Activated T-helper 17 cell treated with anti-CD3 and anti-CD28 coated beads, Interleukin-2, amount 50 U/mL, for 72 hours (primary cell): ENCODE data around the gene KIF3A. TPM values are rescaled to one million over a fixed set of nuclear protein-coding genes. Genes with fewer than 3 reads are reported as not detected.

ENCODE experiments used
- ATAC-seq: fragments of 150-1000 bp; cut with Tn5 transposase; replicated peaks from 2 replicates; pipeline ENCODE4 v1.10.0; 2021; ENCODE audit warnings: mild to moderate bottlenecking, moderate library complexity
- H3K27ac Mint-ChIP-seq: one replicate; pipeline ENCODE4 v1.8.0; 2022; ENCODE audit warnings: mixed read lengths
- H3K27me3 Mint-ChIP-seq: one replicate; pipeline ENCODE4 v1.8.0; 2022; ENCODE audit warnings: mixed read lengths
- H3K36me3 Mint-ChIP-seq: one replicate; pipeline ENCODE4 v1.8.0; 2022; ENCODE audit warnings: low read depth, mild to moderate bottlenecking, mixed read lengths
- H3K4me1 Mint-ChIP-seq: one replicate; pipeline ENCODE4 v1.8.0; 2022; ENCODE audit warnings: mixed read lengths
- H3K4me3 Mint-ChIP-seq: one replicate; pipeline ENCODE4 v1.8.0; 2022; ENCODE audit warnings: mild to moderate bottlenecking, mixed read lengths
- H3K9me3 Mint-ChIP-seq: one replicate; pipeline ENCODE4 v1.8.0; 2022; ENCODE audit warnings: mixed read lengths
- total RNA-seq, 2 donors: library from RNA; stranded (reverse); gene quantifications; one replicate each; pipeline ENCODE4 v1.2.3, GENCODE V29; 2022

Gene KIF3A
- total RNA-seq, result 10 to 100 TPM in 1 of 2 donors, 1 to 10 TPM in 1; 8.3 to 13.9 TPM

DNA sequence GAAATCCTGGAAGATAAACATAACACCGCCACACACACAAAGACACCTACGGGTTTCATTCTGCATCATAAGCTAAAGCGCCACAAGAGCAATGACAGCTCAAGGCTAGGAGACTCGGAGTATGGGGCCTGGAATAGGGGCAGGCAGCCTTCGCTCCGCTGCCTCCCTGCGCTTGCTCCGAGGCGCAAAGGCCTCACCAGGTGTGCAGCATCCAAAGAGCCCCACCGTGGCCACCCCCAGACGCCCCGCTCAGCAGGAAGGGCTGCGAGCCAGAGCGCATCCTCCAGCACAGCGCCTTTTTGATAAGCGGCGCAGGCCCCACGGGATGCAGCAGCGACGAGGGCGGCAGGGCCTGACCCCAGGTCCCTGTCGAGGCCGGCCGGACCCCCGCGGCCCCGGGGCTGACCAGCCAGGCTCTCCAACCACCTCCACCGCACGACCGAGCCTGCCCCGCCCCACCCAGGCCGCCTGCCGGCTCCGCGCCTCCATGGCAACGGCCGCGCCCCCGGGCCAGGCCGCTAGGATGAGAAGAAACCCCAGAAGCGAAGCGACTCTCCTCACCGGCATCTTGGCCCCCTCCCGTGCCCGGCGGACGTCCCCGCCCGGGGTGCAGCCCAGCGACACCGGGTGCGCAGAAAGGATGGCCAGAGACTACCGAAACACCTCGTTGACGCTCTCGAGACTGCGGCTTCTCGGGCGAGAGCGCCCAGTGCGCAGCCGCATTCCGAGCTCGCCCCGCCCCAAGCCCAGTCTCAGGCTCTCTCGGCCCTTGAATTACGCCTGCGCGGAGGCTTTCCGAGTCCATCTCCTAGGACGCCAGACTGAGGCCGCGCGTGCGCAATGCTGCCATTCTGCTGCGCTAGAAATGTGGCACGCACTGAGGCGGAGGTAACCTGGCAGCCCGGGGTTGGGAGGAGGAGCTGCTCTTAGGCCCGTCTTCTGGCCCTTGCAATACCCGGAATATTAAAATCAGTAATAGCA, at the start of gene KIF3A:
TSS of gene KIF3A (minus strand) at position 694 of the 981 bp plus-strand sequence. CDS start at position 567, 127 bp downstream.
- Mint-ChIP-seq H3K27ac (peak within 1 kb of the TSS; percentile 94), H3K4me3 (peak within 1 kb of the TSS; percentile 87), H3K36me3 (peaks cover 19% of the 10 kb centered on the region), H3K27me3 (no peaks in the 10 kb centered on the region), H3K4me1 (peaks cover 23% of the 10 kb centered on the region), H3K9me3 (no peaks in the 10 kb centered on the region)
- peak; percentile 95 for ATAC-seq

DNA sequence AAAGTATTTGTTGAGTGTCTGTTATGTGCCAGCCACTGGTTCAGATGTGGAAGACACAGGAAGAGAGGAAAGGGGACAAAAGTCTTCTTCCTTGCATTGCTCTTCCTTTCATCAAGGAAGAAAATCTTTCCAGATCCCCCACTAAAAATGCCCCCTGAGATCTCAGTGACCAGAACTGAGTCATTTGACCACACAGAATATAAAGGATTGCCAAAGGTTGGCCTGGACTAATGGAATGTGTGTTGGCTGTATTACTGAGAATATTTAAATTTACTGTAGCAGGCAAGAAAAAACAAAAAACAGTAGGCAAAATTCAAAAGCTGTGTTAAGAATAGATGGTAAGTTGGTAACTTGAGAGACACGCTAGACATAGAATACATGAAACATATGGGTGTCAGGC, 49.7 kb upstream of the KIF3A start:
- H3K27me3 Mint-ChIP-seq, result peaks cover 11% of the 10 kb centered on the region

DNA sequence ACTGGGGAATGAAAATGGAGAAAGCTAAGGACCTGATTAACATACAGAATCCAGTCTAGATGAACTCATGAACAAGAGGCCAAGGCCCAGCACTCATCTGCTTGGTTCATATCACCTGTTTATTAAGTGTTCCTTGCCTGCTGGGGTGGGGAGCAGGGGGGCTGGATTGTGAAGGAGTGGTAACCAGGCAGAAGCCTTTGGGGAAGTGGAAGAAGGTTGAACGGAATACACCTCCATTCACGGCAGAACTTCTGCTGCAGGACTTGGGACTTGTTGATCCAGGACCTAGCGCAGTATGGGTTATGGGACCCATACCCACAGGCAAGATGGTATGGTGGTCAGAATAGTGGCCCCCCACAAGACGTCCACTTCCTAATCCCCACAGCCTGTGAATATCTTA, 48.5 kb upstream of the KIF3A start:
- Mint-ChIP-seq H3K9me3 (no peaks in the 10 kb centered on the region), H3K27me3 (peaks cover 16% of the 10 kb centered on the region), H3K4me1 (no peaks in the 10 kb centered on the region), H3K36me3 (no peaks in the 10 kb centered on the region), H3K27ac (no peak overlapping the region), H3K4me3 (no peak overlapping the region)
- no peak for ATAC-seq

More for the DNA sequence above, 49.7 kb upstream of the KIF3A start:
- no peak for ATAC-seq
- no peak overlapping the region for H3K4me3 Mint-ChIP-seq
- no peaks in the 10 kb centered on the region for H3K36me3 Mint-ChIP-seq
- no peaks in the 10 kb centered on the region for H3K9me3 Mint-ChIP-seq
- H3K27ac Mint-ChIP-seq, result no peak overlapping the region
- H3K4me1 Mint-ChIP-seq, result no peaks in the 10 kb centered on the region

DNA sequence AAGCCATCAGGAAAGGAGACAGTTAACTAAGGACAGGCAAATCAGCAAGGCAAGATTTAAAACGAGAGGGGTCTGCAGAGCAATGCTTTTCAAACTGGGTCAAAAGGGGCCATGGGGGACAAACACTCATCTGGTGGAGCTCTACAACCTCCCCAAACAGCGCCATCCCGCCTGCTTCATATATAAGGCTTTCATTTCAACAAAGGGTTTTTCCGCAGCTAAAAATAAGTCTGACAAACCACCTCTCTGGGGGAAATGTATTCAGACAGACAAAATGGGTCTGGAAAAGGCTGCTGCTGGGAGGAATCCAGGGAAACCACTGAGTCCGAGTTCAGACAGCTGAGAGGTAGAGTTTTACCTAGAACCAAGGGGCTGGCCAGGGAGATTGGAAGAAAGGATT, 48.0 kb upstream of the KIF3A start:
- Mint-ChIP-seq H3K27me3 (peaks cover 16% of the 10 kb centered on the region), H3K27ac (no peak overlapping the region), H3K9me3 (no peaks in the 10 kb centered on the region), H3K4me3 (no peak overlapping the region), H3K36me3 (no peaks in the 10 kb centered on the region), H3K4me1 (no peaks in the 10 kb centered on the region)
- ATAC-seq, result no peak

DNA sequence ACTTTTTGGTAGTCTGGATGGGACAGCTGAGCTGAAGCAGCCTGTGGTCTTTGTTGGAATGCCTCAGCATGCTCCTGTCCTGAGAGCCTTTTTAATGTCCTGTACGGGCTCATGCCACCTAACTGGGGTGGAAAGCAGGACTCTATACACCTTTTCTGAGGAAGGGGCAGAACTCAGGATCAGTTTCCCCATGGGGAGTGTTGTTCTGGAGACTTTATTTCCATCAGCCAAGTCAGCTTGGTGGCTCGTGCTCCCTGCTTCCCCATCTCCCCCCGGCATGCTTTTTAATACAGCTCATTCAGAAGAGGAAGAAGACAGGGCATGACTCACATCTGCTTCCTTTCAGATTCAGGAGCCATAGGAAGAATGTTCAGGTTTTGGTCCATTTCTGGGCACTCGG, 44.8 kb upstream of the KIF3A start:
- H3K36me3 Mint-ChIP-seq, result no peaks in the 10 kb centered on the region
- no peak for ATAC-seq
- H3K4me3 Mint-ChIP-seq, result no peak overlapping the region
- peaks cover 27% of the 10 kb centered on the region for H3K27me3 Mint-ChIP-seq
- H3K9me3 Mint-ChIP-seq, result no peaks in the 10 kb centered on the region
- no peaks in the 10 kb centered on the region for H3K4me1 Mint-ChIP-seq
- no peak overlapping the region for H3K27ac Mint-ChIP-seq

DNA sequence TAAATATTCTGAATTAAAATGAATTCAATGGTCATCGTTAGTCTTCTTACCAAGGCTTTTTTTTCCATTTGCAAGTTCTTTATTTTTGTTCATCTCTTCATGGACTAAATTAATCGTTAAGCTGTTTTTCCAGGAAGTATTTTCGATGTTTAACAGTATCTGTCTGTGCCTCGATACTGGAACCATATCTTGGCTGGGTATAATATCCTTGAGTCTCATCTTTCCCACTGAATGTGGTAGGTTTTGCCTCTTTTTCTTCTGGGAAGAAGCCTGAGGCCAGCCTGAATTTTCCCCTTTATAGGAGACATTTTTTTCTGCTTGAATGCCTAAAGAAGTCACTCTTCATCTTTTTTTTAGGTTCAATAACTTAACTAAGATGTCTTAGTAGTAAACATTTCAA, 43.7 kb upstream of the KIF3A start:
- H3K4me1 Mint-ChIP-seq, result no peaks in the 10 kb centered on the region
- H3K27me3 Mint-ChIP-seq, result peaks cover 25% of the 10 kb centered on the region
- H3K27ac Mint-ChIP-seq, result no peak overlapping the region
- ATAC-seq, result no peak
- no peak overlapping the region for H3K4me3 Mint-ChIP-seq
- H3K9me3 Mint-ChIP-seq, result no peaks in the 10 kb centered on the region
- H3K36me3 Mint-ChIP-seq, result no peaks in the 10 kb centered on the region

DNA sequence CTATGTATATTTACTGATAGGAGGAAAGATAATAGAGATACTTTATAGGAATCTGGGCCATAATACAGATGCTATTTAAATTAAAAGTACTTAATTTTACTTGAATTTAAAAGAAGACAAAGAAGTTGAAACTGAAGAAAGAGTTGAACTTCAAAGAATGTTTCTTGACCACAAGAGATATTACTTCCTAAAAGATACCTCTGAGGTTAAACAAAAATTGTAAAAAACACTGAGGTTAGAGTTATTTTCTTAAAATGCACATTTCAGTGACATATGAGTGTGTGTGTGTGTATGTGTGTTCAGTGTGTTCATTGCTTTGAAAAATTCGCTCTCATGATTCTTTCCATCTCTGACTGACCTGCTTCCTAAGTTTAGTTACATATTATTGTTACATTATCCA, 43.2 kb upstream of the KIF3A start:
- Mint-ChIP-seq H3K27me3 (peaks cover 21% of the 10 kb centered on the region), H3K27ac (no peak overlapping the region), H3K4me3 (no peak overlapping the region), H3K36me3 (no peaks in the 10 kb centered on the region), H3K9me3 (no peaks in the 10 kb centered on the region), H3K4me1 (peaks cover under 1% of the 10 kb centered on the region)
- no peak for ATAC-seq

DNA sequence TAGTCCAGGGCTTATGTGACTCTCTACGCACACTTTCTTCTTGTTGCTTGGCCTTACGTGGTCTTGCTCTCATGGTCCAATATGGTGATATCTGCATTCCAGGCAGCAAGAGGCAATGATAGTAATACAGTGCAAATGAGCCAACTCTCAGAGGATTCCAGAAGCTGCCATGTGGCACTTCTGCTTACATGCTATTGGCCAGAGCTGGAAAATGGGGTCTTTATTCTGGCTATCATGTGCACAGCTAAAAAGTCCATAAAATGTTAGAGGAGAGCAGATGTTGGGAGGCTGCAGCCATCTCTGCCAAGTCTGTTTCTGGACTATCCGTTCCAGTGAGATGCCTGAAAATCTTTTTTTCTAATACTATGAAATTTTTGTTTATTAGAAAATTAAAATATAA, 42.6 kb upstream of the KIF3A start:
- H3K4me1 Mint-ChIP-seq, result peaks cover 6% of the 10 kb centered on the region
- no peaks in the 10 kb centered on the region for H3K9me3 Mint-ChIP-seq
- H3K36me3 Mint-ChIP-seq, result no peaks in the 10 kb centered on the region
- ATAC-seq, result no peak
- H3K27me3 Mint-ChIP-seq, result peaks cover 17% of the 10 kb centered on the region
- H3K27ac Mint-ChIP-seq, result no peak overlapping the region
- H3K4me3 Mint-ChIP-seq, result no peak overlapping the region

DNA sequence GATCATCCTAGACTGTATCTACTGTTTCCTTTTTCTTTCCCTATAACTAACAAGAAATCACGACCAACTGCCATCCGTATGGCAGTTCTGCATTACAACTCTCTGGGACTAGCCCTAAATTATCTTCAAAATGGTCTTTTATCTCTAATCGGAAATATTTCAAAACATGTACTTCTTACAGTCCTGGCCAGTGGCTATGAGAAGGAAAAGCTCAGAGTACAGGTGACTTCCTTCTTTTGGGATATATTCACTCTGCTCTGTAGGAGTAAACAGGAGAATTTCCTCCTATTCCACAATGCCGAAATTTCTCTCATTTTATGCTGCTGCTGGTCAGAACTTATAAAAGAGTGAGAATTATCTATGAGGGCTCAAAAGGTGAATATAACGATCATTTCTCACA, 41.5 kb upstream of the KIF3A start:
- H3K9me3 Mint-ChIP-seq, result no peaks in the 10 kb centered on the region
- H3K27me3 Mint-ChIP-seq, result peaks cover 16% of the 10 kb centered on the region
- H3K4me3 Mint-ChIP-seq, result peak overlapping the region; percentile 53
- no peaks in the 10 kb centered on the region for H3K36me3 Mint-ChIP-seq
- H3K4me1 Mint-ChIP-seq, result peaks cover 6% of the 10 kb centered on the region
- no peak for ATAC-seq
- H3K27ac Mint-ChIP-seq, result no peak overlapping the region

DNA sequence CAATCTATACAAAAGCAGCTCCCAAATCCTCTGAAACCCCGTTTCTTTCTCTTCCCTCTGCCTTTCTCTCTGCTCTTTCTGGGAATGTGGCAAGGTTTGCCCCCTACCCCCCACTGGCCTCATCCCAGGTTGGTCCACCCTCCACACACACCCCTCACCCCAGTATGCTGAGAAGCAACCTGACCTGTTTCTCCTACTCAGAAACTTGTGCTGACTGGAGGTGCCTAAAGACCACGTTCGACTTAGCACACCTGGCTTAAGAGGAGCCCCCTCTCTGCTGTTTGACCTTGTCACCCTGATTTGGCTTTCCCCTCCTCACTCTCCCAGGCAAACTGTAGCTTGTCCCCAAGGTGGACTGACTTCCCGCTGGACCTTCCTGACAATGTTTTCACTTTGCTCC, 40.8 kb upstream of the KIF3A start:
- Mint-ChIP-seq H3K9me3 (no peaks in the 10 kb centered on the region), H3K27me3 (peaks cover 16% of the 10 kb centered on the region), H3K36me3 (no peaks in the 10 kb centered on the region), H3K4me1 (peaks cover 6% of the 10 kb centered on the region), H3K4me3 (peak overlapping the region; percentile 53), H3K27ac (no peak overlapping the region)
- no peak for ATAC-seq

DNA sequence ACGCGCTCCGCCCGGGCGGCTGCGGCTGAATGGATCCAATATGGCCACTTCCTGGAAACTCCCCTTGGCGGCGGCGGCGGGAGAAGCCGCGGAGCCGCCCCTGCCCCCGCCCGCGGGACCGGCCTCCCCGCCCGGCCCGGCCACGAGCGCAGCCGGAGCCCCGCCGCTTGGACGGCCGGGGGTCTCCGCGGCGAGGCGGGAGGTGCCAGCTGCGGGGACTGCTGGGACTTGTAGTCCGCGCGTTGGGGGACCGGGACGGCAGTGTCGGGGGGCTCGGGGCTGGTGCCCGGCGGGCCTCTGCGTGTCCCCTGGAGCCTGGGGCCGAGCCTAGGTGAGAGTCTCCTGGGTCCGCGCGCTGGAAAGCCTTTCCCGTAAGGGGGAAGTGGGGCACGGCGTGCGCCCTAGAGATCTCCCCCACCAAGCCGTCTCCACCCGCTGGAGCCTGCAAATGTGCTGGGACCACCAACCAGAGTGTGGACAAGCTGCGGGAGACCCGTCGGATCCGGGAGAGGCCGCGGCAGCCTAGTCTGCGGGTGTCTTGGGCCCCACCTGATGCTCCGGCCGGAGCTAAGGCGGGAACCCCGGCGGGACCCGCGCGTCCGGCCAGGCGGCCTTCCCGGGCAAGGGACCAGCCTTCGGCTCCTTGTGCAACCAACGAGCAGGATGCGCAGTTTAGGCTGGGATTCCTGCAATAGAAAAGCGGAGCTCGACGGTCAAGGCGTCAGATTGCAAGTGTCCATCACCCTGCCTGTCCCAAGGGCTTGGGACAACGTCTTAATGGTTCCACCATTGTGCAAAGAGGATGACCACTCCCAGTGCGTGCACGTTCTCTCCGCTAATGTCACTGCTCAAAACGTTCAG, 40.1 kb upstream of the KIF3A start, which contains the start of gene SEPTIN8:
TSS of gene SEPTIN8 (minus strand) at position 31 of the 861 bp plus-strand sequence. CDS start 102 bp downstream, outside the sequence.
- peaks cover 16% of the 10 kb centered on the region for H3K27me3 Mint-ChIP-seq
- ATAC-seq, result peak; percentile 85
- H3K4me1 Mint-ChIP-seq, result peaks cover 6% of the 10 kb centered on the region
- no peaks in the 10 kb centered on the region for H3K9me3 Mint-ChIP-seq
- H3K4me3 Mint-ChIP-seq, result peak within 1 kb of the TSS; percentile 59
- no peaks in the 10 kb centered on the region for H3K36me3 Mint-ChIP-seq
- H3K27ac Mint-ChIP-seq, result peak within 1 kb of the TSS; percentile 76

DNA sequence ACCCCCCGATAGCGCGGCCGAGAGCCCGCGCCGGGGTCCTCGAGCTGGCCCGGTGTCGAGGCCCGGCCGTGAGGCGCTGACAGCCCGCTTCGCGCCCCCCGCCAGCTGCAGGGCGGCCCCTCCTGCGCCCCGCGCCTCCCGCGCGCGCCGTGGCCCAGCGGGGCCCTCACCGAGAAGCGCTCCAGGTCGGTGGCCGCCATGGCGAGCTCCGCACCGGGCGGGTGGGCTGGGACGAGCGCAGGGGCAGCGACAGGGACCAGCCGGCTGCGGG, 39.5 kb upstream of the KIF3A start:
- peak overlapping the region; percentile 59 for H3K4me3 Mint-ChIP-seq
- H3K4me1 Mint-ChIP-seq, result peaks cover 6% of the 10 kb centered on the region
- no peak for ATAC-seq
- peaks cover 15% of the 10 kb centered on the region for H3K27me3 Mint-ChIP-seq
- H3K36me3 Mint-ChIP-seq, result no peaks in the 10 kb centered on the region
- no peaks in the 10 kb centered on the region for H3K9me3 Mint-ChIP-seq
- H3K27ac Mint-ChIP-seq, result no peak overlapping the region

DNA sequence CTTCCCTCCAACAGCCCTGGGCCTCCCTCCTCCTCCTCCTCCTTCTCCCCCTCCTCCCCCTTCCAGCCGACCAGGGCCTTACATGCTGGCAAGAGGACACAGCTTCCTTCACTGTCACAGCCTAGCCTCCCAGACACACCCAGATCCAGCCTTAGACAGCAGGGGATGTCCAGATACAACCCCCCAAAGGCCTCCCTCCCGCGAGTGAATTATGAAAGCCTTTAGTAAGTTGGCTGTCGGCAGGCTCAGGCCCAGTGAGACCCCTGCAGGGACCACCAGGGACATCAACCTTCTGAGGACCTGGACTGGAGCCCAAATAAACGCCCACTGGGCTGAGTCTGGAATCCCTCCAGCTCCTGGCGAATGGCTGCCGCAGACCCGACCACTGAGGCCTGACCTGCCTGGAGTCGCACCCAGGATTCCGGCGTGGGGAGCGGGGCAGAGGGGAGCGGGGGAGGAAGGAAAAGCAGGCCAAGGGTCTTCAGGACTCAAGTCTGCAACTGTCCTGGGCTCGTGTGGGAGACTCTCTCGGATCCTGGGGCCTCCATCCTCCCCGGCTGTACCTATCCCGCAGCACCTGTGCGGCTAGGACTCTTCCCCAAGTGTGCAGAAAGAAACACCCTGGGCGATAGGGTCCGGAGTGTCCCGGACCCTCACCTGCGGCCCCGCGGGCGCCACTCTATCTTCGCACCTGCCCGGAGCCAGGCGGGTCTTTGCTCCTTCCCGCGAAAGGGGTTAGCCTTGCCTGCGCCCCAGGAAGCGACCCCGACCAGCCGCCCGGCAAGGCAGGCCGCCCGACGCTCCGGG, 39.0 kb upstream of the KIF3A start:
- Mint-ChIP-seq H3K27me3 (peaks cover 11% of the 10 kb centered on the region), H3K4me1 (peaks cover 6% of the 10 kb centered on the region), H3K4me3 (peak overlapping the region; percentile 59), H3K27ac (peak overlapping the region; percentile 76), H3K36me3 (no peaks in the 10 kb centered on the region), H3K9me3 (no peaks in the 10 kb centered on the region)
- ATAC-seq, result peak; percentile 24

DNA sequence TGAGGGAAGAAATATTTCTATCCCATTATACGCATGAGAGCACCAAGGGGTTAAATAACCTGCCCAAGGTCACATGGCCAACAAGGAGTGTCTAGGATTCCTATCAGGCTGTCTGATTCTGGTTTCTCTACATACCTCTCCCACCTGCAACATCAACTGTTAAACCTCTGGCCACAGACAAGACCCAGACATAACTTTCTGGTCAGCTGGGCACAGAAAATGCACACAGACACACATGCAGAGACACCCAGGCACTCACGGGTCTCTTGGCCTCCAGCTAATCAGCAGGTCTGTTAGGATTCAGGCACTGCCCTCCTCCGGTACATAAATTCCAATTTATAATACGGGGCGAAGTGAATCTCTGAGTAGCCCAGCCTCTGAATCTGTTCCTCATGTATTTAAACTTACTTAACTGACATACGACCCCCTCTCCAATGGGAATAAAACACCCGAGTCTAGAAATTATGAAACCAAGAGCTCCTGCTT, 38.2 kb upstream of the KIF3A start:
- Mint-ChIP-seq H3K9me3 (no peaks in the 10 kb centered on the region), H3K36me3 (no peaks in the 10 kb centered on the region), H3K4me1 (peaks cover 6% of the 10 kb centered on the region), H3K27ac (peak overlapping the region; percentile 76), H3K4me3 (peak overlapping the region; percentile 59), H3K27me3 (peaks cover 11% of the 10 kb centered on the region)
- ATAC-seq, result no peak
